Peyer's patch (tissue), 4 donors: ENCODE data around the gene EXOG. TPM values are rescaled to one million over a fixed set of nuclear protein-coding genes. Genes with fewer than 3 reads are reported as not detected.

ENCODE experiments used
- DNase-seq, 3 donors: peaks; one replicate each; pipeline ENCODE4 v3.0.0-alpha.2; 2017 to 2019
- H3K27ac ChIP-seq, 4 donors: fragments of 200-600 bp; sonication (generic); one replicate each; pipeline ENCODE4 v1.5.1; 2016 to 2019
- H3K27me3 ChIP-seq, 2 donors: fragments of 200-600 bp; sonication (generic); one replicate each; pipeline ENCODE4 v1.5.1; 2019
- H3K36me3 ChIP-seq, 3 donors: fragments of 200-600 bp; sonication (generic); one replicate each; pipeline ENCODE4 v1.5.1; 2016 to 2019
- H3K4me1 ChIP-seq, 4 donors: fragments of 200-600 bp; sonication (generic); one replicate each; pipeline ENCODE4 v1.5.1; 2016 to 2019
- H3K4me3 ChIP-seq, 4 donors: fragments of 200-600 bp; sonication (generic); 1 replicate in 3 of 4; 2 replicates in 1 of 4; pipeline ENCODE4 v1.5.1; 2016 to 2019; ENCODE audit warnings: mild to moderate bottlenecking in 1 of 4
- H3K9me3 ChIP-seq, 4 donors: fragments of 200-600 bp; sonication (generic); one replicate each; pipeline ENCODE4 v1.5.1; 2016 to 2019; ENCODE audit warnings: mild to moderate bottlenecking in 1 of 4
- CTCF ChIP-seq, 6 experiments: fragments of 450-650 bp in 4 of 6; fragments of 200-600 bp in 2 of 6; sonication (generic) in 1 of 6; IDR thresholded peaks; one replicate each; pipeline ENCODE4 v1.5.1; 2017 to 2019; ENCODE audit warnings: antibody characterized with exemption in 6 of 6, mild to moderate bottlenecking in 3 of 6, moderate library complexity in 1 of 6
- POLR2A ChIP-seq, 2 donors: fragments of 450-650 bp; IDR thresholded peaks; one replicate each; pipeline ENCODE4 v1.5.1; 2017; ENCODE audit warnings: antibody characterized with exemption in 2 of 2, mild to moderate bottlenecking in 2 of 2, moderate library complexity in 2 of 2
- total RNA-seq, 4 donors: library from RNA; depleted of rRNA; stranded (reverse); fragments of >200 nt; gene quantifications; one replicate each; pipeline ENCODE4 v1.1.0, GENCODE V29; 2016

Gene EXOG
- total RNA-seq, 4 donors from 2014 or later = 11.4 to 44.6 (median 17.2) TPM

DNA sequence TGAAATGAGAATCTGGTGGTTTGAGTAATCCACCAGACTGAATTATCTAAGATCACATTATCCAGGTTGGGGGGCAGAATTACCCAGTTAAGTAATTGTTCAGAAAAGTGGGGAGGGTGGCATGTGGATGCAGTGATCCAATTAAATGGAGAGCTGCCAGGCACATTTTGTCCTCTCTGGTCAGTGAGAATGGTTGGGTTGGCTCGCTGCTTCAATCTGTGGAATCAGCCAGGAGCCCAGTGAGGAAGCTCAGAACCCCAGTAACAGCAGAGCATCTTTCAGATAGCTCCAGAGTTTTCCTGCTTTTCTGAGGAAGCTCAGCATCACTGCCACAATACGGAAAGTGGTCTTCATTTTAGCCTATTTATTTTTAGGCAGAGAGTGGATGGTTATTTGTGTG is 6.4 kb upstream of the EXOG start:
- H3K36me3 ChIP-seq = peaks cover 0 to 3% (median 0%) of the 10 kb centered on the region in 3 donors
- no peak for DNase-seq
- no peak overlapping the region for H3K4me3 ChIP-seq
- H3K27me3 ChIP-seq = no peaks in the 10 kb centered on the region
- no peak for TF ChIP-seq POLR2A (IDR thresholded peaks at IDR 0.05)
- TF ChIP-seq CTCF (IDR thresholded peaks at IDR 0.05) = no peak
- no peaks in the 10 kb centered on the region for H3K4me1 ChIP-seq
- H3K9me3 ChIP-seq = no peaks in the 10 kb centered on the region
- H3K27ac ChIP-seq = no peak overlapping the region

GRCh38 chr3:38490281-38491030 is 5.7 kb upstream of the EXOG start:
- no peaks in the 10 kb centered on the region for H3K36me3 ChIP-seq
- DNase-seq = no peak
- TF ChIP-seq POLR2A (IDR thresholded peaks at IDR 0.05) (no peak), CTCF (IDR thresholded peaks at IDR 0.05) (no peak)

DNA sequence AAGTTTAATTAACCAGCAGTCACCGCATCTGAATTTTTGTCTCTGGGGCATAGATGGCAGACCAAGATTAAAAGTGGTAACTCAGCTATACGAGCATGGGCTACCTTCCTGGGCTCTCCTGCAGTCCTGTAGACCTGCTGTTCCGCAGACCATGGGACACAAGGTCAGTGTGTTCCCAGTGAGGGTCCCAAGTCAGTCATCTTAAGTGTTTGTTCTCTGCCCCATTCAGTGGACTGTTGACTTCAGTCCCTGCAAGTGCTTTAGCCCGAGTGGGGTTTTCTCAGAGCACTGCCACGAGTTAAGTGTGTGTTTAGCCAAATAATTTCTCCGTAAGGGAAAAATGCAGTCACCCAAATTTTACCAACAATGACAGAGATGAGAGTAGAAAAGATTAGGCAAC is 4.9 kb upstream of the EXOG start:
- no peak overlapping the region for H3K4me3 ChIP-seq
- H3K27me3 ChIP-seq = no peaks in the 10 kb centered on the region
- no peaks in the 10 kb centered on the region for H3K9me3 ChIP-seq
- no peak overlapping the region for H3K27ac ChIP-seq
- DNase-seq = no peak
- no peaks in the 10 kb centered on the region for H3K4me1 ChIP-seq
- TF ChIP-seq POLR2A (IDR thresholded peaks at IDR 0.05) = no peak
- TF ChIP-seq CTCF (IDR thresholded peaks at IDR 0.05) = no peak
- H3K36me3 ChIP-seq = no peaks in the 10 kb centered on the region

More at GRCh38 chr3:38490281-38491030, 5.7 kb upstream of the EXOG start:
- Histone ChIP-seq H3K9me3 (no peaks in the 10 kb centered on the region), H3K4me1 (no peaks in the 10 kb centered on the region), H3K27ac (no peak overlapping the region), H3K27me3 (no peaks in the 10 kb centered on the region), H3K4me3 (no peak overlapping the region)

DNA sequence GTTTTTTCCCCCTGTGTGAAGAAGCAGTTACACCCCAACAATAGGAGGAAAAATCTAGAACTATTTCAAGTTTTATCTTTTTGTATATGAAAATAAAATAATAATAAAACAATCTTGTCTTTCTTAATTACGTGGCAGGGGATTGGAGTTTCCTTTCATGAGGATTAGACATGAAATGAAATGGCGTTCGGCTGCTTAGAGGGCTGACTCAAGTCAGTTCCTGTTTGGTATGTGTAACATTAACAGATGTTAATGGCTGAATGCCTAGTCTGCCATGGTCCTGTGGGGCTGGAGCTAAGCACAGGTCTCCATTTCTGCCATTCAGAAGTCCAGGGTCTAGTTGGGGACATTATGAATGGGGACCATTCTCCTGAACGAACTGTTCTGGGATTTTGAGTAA is 3.1 kb upstream of the EXOG start:
- DNase-seq = no peak
- TF ChIP-seq POLR2A (IDR thresholded peaks at IDR 0.05) (no peak), CTCF (IDR thresholded peaks at IDR 0.05) (no peak)
- no peak overlapping the region for H3K4me3 ChIP-seq
- H3K27me3 ChIP-seq = no peaks in the 10 kb centered on the region
- no peak overlapping the region for H3K27ac ChIP-seq
- no peaks in the 10 kb centered on the region for H3K36me3 ChIP-seq
- no peaks in the 10 kb centered on the region for H3K9me3 ChIP-seq
- H3K4me1 ChIP-seq = peaks cover 0 to 4% (median 0%) of the 10 kb centered on the region in 4 donors

GRCh38 chr3:38497031-38497430 is 891 bp downstream of the EXOG start:
- no peak for DNase-seq
- Histone ChIP-seq H3K27me3 (no peaks in the 10 kb centered on the region), H3K27ac (no peak overlapping the region), H3K9me3 (no peaks in the 10 kb centered on the region), H3K4me3 (peak overlapping the region in 3 of 4 donors; percentile 68 to 81 (median 70)), H3K36me3 (no peaks in the 10 kb centered on the region), H3K4me1 (peaks cover 0 to 4% (median 0%) of the 10 kb centered on the region in 4 donors)
- TF ChIP-seq POLR2A (IDR thresholded peaks at IDR 0.05) (no peak), CTCF (IDR thresholded peaks at IDR 0.05) (no peak)
